ENCODE results near the gene TMEM163. TPM values are rescaled to one million over a fixed set of nuclear protein-coding genes. Genes with fewer than 3 reads are reported as not detected.

TMEM163 gene
- total RNA-seq, 1 experiment from 2014 or later, result 0.12 TPM

DNA sequence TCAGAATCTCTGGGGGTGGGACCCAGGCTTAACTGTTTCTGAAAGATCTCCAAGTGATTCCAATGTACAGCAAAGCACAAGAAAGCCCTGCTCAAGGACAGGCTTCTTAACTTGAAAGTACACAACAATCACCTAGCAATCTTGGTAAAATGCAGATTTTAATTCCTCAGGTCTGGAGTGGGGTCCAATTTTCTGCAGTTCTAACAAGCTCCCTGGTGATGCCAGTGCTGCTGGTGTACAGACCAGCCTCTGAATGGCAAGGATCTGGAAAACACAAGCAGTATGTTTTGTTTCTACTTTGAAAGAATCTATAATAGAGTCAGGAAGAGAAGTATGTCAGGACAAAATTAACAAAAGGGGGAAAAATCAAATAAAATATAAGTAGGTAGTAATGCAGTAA is 7.8 kb upstream of the TMEM163 start:
- ChIA-PET POLR2A (no interaction called here), CTCF (no interaction called here), RAD21 (ENCODE audit: low non-redundant PET in 1 of 2, low total read pairs in 2 of 2, uncharacterized antibody in 2 of 2, unreplicated experiment in 2 of 2) (no interaction called here)
- Histone ChIP-seq H3K79me2 (ENCODE audit: insufficient read depth, low read length) (no peaks in the 10 kb centered on the region), H2AFZ (ENCODE audit: low read depth, low read length, poor library complexity, severe bottlenecking) (no peak overlapping the region), H3K4me2 (ENCODE audit: low read length) (no peak overlapping the region), H3K27ac (ENCODE audit: low read depth, low read length) (no peak overlapping the region), H3K9me2 (ENCODE audit: insufficient read depth) (peaks cover 4% of the 10 kb centered on the region; the same call in 1 of the 2 replicates), H3K36me3 (ENCODE audit: control insufficient read depth in 1 of 2, insufficient read depth in 2 of 2, low read length in 2 of 2) (no peaks in the 10 kb centered on the region), H3K27me3 (ENCODE audit: insufficient read depth, low read length) (no peaks in the 10 kb centered on the region), H3K4me1 (ENCODE audit: control insufficient read depth in 1 of 2, insufficient read depth in 2 of 2, low read length in 2 of 2) (no peaks in the 10 kb centered on the region), H3K9ac (ENCODE audit: low read length) (no peak overlapping the region), H3K9me3 (ENCODE audit: control insufficient read depth in 1 of 2, insufficient read depth in 1 of 2, low read depth in 1 of 2, low read length in 2 of 2) (no peaks in the 10 kb centered on the region), H3K4me3 (replicated peaks in 1 of 2; ENCODE audit: low read depth in 1 of 2, low read length in 2 of 2) (no peak overlapping the region), H4K20me1 (ENCODE audit: insufficient read depth) (no peaks in the 10 kb centered on the region)
- intact Hi-C loops (cut with micrococcal nuclease), result no loop called here
- no peak for TF ChIP-seq CEBPB (IDR thresholded peaks at IDR 0.05; ENCODE audit: low read depth)
- TF ChIP-seq JUND (IDR thresholded peaks at IDR 0.05), result no peak
- TF ChIP-seq, protein P1, sequence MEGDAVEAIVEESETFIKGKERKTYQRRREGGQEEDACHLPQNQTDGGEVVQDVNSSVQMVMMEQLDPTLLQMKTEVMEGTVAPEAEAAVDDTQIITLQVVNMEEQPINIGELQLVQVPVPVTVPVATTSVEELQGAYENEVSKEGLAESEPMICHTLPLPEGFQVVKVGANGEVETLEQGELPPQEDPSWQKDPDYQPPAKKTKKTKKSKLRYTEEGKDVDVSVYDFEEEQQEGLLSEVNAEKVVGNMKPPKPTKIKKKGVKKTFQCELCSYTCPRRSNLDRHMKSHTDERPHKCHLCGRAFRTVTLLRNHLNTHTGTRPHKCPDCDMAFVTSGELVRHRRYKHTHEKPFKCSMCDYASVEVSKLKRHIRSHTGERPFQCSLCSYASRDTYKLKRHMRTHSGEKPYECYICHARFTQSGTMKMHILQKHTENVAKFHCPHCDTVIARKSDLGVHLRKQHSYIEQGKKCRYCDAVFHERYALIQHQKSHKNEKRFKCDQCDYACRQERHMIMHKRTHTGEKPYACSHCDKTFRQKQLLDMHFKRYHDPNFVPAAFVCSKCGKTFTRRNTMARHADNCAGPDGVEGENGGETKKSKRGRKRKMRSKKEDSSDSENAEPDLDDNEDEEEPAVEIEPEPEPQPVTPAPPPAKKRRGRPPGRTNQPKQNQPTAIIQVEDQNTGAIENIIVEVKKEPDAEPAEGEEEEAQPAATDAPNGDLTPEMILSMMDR (IDR thresholded peaks at IDR 0.05 in 2 of 3, conservative IDR thresholded peaks at IDR 0.05 in 1 of 3; ENCODE audit: borderline replicate concordance in 1 of 3, insufficient read depth in 1 of 3, low read depth in 2 of 3, low read length in 2 of 3), result no peak
- TF ChIP-seq, protein P2, sequence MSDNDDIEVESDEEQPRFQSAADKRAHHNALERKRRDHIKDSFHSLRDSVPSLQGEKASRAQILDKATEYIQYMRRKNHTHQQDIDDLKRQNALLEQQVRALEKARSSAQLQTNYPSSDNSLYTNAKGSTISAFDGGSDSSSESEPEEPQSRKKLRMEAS (IDR thresholded peaks at IDR 0.05), result no peak
- BruUV-seq (replicated peaks), result no TSS peak
- ATAC-seq (no peak), DNase-seq (ENCODE audit: low read depth, low spot score) (no peak)

DNA sequence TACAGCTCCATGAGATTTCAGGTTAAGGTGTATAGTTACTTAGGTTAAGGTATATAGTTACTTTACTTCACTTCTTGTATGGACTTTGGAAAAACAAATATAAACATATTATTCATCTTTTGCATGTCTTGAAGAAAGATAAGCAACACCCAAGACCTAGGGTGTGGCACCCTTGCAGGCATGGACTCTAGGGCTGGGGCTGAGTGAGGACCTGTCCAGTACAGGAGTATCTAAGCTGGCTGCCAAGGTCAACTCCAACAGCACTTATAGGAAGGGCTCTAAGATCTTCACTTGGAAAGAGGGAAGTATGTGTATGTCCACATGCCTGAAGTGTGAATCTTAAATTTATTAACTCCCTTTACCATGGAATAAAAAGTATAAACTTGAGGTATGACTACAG is 7.1 kb upstream of the TMEM163 start:
- CTCF ChIA-PET, result no interaction called here
- RAD21 ChIA-PET (ENCODE audit: low non-redundant PET in 1 of 2, low total read pairs in 2 of 2, uncharacterized antibody in 2 of 2, unreplicated experiment in 2 of 2), result no interaction called here
- no peak overlapping the region for H3K4me2 ChIP-seq (ENCODE audit: low read length)
- intact Hi-C loops (cut with micrococcal nuclease), result no loop called here
- no TSS peak for BruUV-seq (replicated peaks)
- TF ChIP-seq, protein P1 (IDR thresholded peaks at IDR 0.05 in 2 of 3, conservative IDR thresholded peaks at IDR 0.05 in 1 of 3; ENCODE audit: borderline replicate concordance in 1 of 3, insufficient read depth in 1 of 3, low read depth in 2 of 3, low read length in 2 of 3), result no peak
- TF ChIP-seq FOSL1 (IDR thresholded peaks at IDR 0.05; ENCODE audit: low read depth) (no peak), CEBPB (IDR thresholded peaks at IDR 0.05; ENCODE audit: low read depth) (no peak), EZH2 (IDR thresholded peaks at IDR 0.05) (no peak), YY1 (IDR thresholded peaks at IDR 0.05; ENCODE audit: extremely low read depth, insufficient replicate concordance, low read depth, low read length) (no peak)
- ATAC-seq, result no peak
- H3K79me2 ChIP-seq (ENCODE audit: insufficient read depth, low read length), result no peaks in the 10 kb centered on the region
- H3K9me2 ChIP-seq (ENCODE audit: insufficient read depth), result peaks cover 4% of the 10 kb centered on the region; the same call in 1 of the 2 replicates
- H2AFZ ChIP-seq (ENCODE audit: low read depth, low read length, poor library complexity, severe bottlenecking), result no peak overlapping the region
- DNase-seq (ENCODE audit: low read depth, low spot score), result no peak
- H3K9me3 ChIP-seq (ENCODE audit: control insufficient read depth in 1 of 2, insufficient read depth in 1 of 2, low read depth in 1 of 2, low read length in 2 of 2), result no peaks in the 10 kb centered on the region
- no peaks in the 10 kb centered on the region for H3K4me1 ChIP-seq (ENCODE audit: control insufficient read depth in 1 of 2, insufficient read depth in 2 of 2, low read length in 2 of 2)
- POLR2A ChIA-PET, result no interaction called here
- no peaks in the 10 kb centered on the region for H4K20me1 ChIP-seq (ENCODE audit: insufficient read depth)
- no peak overlapping the region for H3K4me3 ChIP-seq (replicated peaks in 1 of 2; ENCODE audit: low read depth in 1 of 2, low read length in 2 of 2)
- no peak overlapping the region for H3K27ac ChIP-seq (ENCODE audit: low read depth, low read length)
- no peaks in the 10 kb centered on the region for H3K27me3 ChIP-seq (ENCODE audit: insufficient read depth, low read length)
- no peaks in the 10 kb centered on the region for H3K36me3 ChIP-seq (ENCODE audit: control insufficient read depth in 1 of 2, insufficient read depth in 2 of 2, low read length in 2 of 2)
- H3K9ac ChIP-seq (ENCODE audit: low read length), result no peak overlapping the region

Measured in HCT116 (cell line).